HG03571 (cell line): ENCODE measurements around the gene EPG5.
"Not testable (repeated sequence)": the region's sequence is repeated elsewhere in the genome, so short reads cannot be mapped to it uniquely, and the experiment has no call there.

Experiments used
- ATAC-seq: cut with Tn5 transposase; IDR thresholded peaks from one replicate; pipeline ENCODE4 v1.9.1; 2021; ENCODE audit not compliant: unreplicated experiment

Gene EPG5

GRCh38 chr18:45871431-45872084 lies 95.6 kb downstream of the EPG5 start:
- ATAC-seq: no peak

- no peak for ATAC-seq
Measured at GRCh38 chr18:45870419-45870818, 96.7 kb downstream of the EPG5 start.

- ATAC-seq: no peak
Measured at GRCh38 chr18:45865466-45865865, 101.7 kb downstream of the EPG5 start.

GRCh38 chr18:45864081-45864480 lies 103.0 kb downstream of the EPG5 start:
- no peak for ATAC-seq

GRCh38 chr18:45863469-45863868 lies 103.7 kb downstream of the EPG5 start:
- ATAC-seq: no peak

GRCh38 chr18:45861926-45862325 lies 105.2 kb downstream of the EPG5 start:
- no peak for ATAC-seq

- no peak for ATAC-seq
Measured at GRCh38 chr18:45860971-45861370, 106.2 kb downstream of the EPG5 start.

GRCh38 chr18:45860492-45860891 lies 106.6 kb downstream of the EPG5 start:
- no peak for ATAC-seq

GRCh38 chr18:45859334-45859733 lies 107.8 kb downstream of the EPG5 start:
- no peak for ATAC-seq

- no peak for ATAC-seq
Measured at GRCh38 chr18:45856531-45856930, 110.6 kb downstream of the EPG5 start.

- no peak for ATAC-seq
Measured at GRCh38 chr18:45854036-45854586, 113.0 kb downstream of the EPG5 start.

GRCh38 chr18:45852631-45853030 lies 114.5 kb downstream of the EPG5 start:
- ATAC-seq: no peak

GRCh38 chr18:45851161-45851925 lies 115.8 kb downstream of the EPG5 start:
- ATAC-seq: no peak

GRCh38 chr18:45850021-45850420 lies 117.1 kb downstream of the EPG5 start:
- ATAC-seq: peak; percentile 42

- ATAC-seq: no peak
Measured at GRCh38 chr18:45849529-45849928, 117.6 kb downstream of the EPG5 start.

GRCh38 chr18:45848643-45849042 lies 118.5 kb downstream of the EPG5 start:
- ATAC-seq: not testable (repeated sequence)

- no peak for ATAC-seq
Measured at GRCh38 chr18:45847119-45847518, 120.0 kb downstream of the EPG5 start.

GRCh38 chr18:45845410-45845809 lies 121.7 kb downstream of the EPG5 start:
- no peak for ATAC-seq

GRCh38 chr18:45844938-45845337 lies 122.2 kb downstream of the EPG5 start:
- no peak for ATAC-seq

- ATAC-seq: no peak
Measured at GRCh38 chr18:45843019-45843418, 124.1 kb downstream of the EPG5 start.

- no peak for ATAC-seq
Measured at GRCh38 chr18:45841765-45842442, 125.2 kb downstream of the EPG5 start.
